NB4 (cell line): Measurements from ENCODE around the gene ZNF169.
"Not testable (repeated sequence)": the region's sequence is repeated elsewhere in the genome, so short reads cannot be mapped to it uniquely, and the experiment has no call there.

Experiments used
- DNase-seq: peaks from one replicate; pipeline ENCODE4 v3.0.0; 2010; ENCODE audit warnings: low read depth
- H3K4me3 ChIP-seq: one replicate; pipeline ENCODE4 v1.5.1; 2011; ENCODE audit warnings: mild to moderate bottlenecking, low read depth, low read length, moderate library complexity

The ZNF169 gene

GRCh38 chr9:94348754-94349153 lies 89.7 kb downstream of the ZNF169 start:
- not testable (repeated sequence) for H3K4me3 ChIP-seq, DNase-seq
